HG03469 (cell line): Measurements from ENCODE around the gene ADGRV1.
"Not testable (repeated sequence)": the region's sequence is repeated elsewhere in the genome, so short reads cannot be mapped to it uniquely, and the experiment has no call there.

Experiments
- ATAC-seq: cut with Tn5 transposase; IDR thresholded peaks from one replicate; pipeline ENCODE4 v1.9.1; 2021; ENCODE audit warnings: mild to moderate bottlenecking, moderate library complexity, moderate number of reproducible peaks; ENCODE audit not compliant: unreplicated experiment

The ADGRV1 gene

DNA sequence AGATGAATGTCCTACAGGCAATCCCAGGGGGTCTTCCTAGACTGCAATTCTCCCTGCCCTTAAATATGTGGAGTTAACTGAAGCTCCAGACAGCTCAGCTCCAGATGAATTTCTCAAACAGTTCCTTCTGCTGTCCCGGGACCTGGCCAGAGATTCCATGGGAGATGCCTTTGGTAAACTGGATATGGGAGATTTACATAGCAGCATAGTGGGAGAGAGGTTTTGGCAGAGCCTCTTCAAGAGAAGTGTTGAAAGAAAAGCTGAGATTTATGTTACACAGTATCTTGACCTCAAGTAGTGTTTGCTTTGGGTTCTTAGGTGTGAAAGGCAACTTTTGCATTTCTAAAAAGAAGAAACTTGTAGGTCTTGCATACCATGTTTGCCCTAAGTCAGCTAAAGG is 459.6 kb downstream of the ADGRV1 start:
- no peak for ATAC-seq

DNA sequence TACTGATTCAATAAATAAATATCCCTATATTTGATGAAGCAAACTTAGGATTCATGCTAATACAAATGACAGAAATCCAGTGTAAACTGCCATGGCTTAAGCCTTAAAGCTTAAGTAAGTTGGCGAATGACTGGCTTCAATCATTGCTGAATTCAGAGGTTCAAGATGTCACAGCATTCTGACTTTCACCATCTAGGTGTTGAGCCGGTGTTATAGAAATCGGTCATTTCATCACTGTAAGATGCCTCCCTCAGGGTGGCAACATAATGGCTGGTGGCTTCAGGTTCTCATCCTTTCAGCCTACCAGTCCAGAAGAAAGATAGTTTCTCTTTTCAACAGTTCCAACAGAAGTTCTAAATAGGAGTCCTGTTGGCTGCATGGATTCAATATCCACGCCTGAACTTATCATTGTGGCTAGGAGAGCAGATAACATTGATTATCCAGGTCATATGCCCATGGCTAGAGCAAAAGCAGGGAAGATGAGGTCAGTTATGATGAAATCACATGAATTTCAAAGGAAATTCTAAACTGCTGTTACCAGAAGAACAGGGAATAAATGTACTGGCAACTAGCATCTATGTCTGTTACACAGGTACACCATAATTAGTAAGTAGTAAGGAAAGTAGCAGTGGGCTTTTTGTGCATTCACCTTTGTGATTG is 460.2 kb downstream of the ADGRV1 start:
- ATAC-seq = no peak

DNA sequence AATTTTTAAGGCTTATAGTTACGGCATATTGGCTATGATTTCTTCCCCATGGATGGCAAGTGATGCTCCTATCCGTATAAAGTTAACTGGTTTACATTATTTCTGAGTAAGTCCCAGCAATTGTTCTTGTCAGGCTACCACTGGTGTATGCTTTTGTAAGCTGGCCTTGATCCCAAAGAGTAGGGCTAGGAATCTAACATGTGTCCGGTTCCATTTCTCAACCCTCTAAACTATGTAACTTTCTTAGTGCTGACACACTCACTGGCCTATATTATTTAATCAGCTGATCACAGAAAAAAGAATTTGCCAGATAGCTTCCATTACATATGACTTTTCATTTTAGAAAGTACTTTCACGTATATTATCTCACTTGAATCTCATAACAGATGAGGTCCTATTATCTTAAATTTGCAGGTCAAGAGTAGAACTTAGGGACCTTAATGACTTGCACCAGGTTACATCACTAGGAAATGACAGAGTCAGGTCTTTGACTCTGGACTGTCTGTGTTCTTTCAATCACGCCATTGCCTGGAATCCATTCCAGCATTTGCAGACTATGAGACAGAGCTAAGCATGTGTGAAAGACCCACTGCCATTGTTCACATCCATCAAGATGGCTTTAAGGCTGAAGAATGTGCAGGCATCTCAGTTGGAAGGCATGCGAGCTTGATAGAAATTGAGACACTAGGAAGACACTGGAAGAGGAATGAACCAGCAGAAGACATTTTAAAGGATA is 461.6 kb downstream of the ADGRV1 start:
- no peak for ATAC-seq

DNA sequence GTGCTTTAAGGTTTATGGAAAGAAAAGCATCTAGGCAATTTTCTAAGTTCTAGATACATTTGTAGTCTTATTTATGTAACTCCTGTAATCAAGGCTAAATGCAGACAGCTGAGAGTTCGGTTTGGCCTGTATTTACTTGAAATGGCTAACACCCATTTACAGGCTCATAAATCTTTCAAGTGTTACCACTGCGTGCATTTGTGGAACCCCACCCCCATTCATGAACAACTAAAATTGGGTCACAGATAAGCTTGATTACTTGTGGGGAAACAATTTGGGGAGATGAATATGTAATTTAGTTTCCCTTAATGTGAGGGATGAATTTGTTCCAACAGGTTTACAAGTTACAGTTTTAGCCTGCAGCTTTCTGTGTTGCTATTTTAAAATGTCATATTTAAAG is 463.9 kb downstream of the ADGRV1 start:
- ATAC-seq = no peak

DNA sequence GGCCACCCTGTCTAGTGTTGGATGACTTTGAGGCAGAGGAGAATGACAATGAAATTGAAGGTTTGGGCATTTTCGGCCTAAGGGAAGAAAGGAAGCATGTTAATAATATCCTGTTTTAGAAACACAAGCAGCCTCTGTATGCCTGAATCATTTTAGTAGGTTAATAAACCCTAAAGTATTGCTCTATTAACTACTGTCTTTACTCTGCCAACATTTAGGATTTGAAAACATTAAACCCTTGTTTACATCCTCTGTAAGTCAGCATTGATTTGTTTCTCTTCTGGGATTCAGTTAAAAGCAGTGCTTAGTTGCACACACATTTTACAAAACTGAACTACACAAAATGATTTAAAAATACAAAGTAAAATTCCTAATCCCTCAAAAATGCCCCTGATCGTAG is 465.6 kb downstream of the ADGRV1 start:
- ATAC-seq = no peak

DNA sequence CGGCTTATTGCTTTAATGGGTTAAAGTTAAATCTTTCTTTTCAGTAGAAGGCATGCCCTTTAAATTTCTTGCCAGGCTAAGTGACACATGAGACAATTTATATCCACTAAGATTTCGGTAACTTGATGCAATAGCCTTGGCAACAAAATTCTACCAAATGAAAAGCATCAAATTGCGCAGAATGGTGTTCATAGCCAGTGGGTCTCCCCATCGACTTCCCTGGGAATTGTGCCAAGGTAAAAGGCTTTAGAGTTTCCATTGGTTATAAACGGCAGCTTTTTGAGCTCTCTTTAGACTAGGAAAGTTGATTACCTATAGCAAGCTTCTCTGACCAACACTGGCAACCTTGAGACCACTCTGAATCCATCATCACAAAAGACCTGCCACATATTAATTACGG is 466.1 kb downstream of the ADGRV1 start:
- ATAC-seq = no peak

DNA sequence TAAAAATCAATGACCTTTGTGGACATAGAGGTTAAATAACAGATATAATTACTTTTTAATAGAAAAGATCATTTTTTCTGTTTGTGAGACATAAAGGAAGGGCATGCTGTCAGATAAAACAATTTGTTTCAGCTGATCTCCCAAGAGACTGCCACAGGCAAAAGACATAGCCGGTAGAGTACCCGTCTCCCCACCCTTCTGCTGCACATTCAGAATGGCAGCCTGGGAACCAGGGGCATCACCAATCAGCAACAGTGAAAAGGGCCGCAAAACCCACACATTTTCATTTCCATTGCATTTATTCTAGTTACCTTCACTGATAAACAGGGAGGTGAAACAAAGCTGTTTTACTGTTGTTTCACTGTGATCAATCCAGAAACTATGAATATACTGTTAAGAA is 466.9 kb downstream of the ADGRV1 start:
- ATAC-seq = no peak

DNA sequence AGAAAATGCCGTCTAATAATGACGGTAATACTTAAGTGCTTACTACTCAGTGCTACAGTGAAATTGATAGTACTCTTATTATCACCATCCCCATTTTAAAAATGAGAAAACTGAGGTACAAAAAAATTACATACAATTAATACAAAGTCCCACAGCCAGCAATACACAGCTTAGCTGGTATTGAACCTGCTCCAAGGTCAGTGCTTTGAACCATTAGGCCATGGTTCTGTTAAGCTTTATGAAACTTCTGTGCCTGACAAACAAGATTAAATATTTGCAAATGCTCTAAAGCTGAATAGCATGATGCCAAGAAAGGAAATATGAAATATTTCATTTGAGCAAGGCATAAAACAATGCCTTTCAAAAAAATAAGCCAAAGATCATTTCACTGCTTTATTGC is 467.4 kb downstream of the ADGRV1 start:
- ATAC-seq = no peak

DNA sequence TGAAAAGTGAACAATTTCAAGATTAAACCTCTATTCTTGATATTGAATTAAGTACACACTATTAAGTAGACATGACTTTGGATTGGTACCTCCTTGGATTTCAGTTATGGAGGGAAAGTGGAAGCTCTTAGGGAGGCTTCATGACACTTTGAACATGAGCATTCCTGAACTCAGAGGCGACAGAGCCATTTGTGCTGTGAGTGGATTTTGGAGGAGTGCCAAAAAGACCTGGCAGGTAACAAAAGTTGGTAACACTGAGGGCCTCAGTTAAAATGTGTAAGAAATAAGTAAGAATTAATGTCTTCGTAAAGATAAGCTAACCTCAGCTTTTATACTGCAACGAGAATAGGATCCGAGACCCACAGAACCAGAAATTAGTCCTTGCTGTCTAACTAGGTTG is 467.9 kb downstream of the ADGRV1 start:
- no peak for ATAC-seq

DNA sequence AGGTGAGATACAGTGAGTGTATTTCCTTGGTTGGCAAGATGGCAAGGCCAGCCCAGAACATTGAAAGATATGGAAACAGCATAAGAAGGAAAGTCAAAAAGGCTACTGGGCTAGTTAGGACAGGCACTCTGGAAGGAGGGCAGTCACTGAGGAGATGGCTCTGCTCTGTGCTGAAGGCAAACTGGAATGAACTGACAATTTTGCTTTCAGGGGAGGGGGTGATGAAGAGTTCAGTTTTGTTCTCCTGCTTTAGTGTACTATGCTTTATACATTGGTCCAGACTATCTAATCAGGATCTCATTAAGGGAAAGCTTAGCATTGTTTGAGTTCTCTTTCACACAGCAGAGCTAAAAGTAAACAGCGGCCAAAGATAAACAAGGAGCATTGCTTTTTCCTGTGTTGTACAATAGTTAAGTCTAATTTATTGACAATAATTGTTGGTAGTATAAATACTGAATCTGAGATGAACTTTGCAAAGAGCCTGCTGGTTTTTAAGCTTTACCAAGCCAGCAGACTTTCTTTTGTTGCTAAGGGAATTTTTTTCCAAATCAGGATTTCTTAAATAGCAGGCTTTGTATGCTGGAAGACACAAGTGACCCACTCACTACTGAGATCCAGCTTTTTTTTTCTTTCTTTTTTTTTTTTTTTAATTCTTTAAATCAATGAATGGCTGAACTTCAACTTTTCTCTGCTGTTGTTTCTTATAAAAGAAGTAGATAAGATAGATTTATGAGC is 469.0 kb downstream of the ADGRV1 start:
- ATAC-seq = no peak

DNA sequence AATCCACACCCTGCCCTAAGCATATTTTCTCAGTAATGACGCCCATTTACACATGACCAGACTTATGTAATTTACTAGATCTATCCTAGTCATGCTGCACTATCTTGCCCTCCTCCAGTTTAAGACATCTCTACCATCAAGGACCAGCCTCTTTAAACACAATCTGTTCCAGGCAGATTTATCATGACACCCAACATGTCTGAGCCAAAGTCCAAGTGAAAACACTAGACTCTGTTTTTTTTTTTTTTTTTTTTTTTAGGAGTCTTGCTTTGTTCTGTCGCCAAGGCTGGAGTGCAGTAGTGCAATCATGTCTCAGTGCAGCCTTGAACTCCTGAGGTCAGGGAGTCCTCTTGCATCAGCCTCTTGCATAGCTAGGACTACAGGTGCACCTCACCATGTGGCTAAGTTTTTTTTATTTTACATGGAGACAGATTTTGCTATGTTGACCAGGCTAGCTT is 469.9 kb downstream of the ADGRV1 start:
- ATAC-seq = no peak

DNA sequence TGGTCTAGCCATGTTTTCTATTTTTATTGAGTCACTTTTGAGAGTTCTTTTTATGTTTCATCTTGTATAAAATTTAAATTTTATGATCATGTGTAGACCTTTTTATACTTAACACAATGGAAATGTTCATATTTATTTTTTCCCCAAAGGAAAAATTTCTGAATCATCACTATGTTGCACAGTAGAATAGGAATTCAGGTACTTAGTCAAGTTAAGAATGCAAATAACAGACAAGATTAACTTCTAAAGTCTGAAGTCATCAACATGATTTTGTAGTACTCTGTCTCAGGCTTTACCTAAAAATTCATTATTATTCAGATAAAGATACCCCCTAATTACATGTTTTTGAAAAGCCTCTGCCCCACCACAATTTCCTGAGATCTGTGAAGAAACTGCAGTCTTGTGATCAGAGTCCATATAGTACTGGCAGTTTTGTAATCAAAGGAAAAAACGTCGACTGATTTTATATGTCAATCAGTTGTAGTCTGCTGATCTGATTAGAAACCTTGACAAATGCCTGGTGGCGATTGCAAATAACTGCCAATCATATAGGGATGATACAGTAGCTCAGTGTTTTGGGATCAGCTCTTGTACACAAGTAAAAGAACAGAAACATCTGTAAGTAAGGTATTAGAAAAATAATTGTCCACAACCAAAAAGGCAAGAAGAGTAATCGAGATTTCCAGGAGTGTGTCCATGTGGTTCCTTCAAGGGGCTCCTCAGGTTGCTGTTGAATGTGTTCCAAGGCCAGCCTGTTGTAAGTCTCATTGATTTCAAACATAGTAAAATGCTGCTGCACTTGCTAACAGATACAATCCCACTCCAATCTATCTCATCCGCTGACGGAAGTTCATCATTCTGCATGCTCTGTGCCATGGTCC is 472.2 kb downstream of the ADGRV1 start:
- no peak for ATAC-seq

DNA sequence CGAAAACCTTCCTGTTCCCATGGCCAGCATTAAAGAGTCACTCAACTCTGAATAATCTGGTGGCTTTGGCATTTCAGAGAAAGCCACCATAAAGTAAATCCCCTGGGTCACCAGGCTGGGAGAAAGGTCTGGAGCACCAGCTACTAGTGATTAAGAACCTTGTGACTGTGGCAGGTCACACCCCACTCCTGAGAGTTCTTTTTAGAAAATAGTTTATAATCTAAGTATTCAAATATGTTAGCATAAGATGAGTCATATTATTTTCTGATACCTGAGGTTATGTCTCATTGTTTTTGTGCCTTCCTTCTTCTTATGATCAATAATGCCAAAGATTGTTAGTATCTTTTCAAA is 472.8 kb downstream of the ADGRV1 start:
- ATAC-seq = no peak

DNA sequence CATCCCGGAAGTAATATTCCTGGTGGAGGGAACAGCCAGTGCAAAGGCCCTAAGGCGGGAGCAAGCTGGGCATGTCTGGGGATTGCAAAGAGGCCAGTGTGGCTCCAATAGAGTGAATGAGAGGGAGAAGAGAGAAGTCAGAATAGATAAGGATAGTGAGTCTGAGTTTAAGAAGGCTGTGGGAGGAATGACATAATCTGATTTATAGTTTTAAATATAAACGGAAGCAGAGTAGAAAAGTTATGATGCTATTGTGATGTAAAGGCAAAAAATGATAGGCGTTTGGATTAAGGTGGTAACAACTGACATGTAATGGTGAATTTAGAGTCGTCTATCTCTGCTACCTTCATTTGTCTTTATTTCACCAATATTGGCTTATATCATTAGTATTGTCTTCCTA is 473.5 kb downstream of the ADGRV1 start:
- ATAC-seq = no peak

DNA sequence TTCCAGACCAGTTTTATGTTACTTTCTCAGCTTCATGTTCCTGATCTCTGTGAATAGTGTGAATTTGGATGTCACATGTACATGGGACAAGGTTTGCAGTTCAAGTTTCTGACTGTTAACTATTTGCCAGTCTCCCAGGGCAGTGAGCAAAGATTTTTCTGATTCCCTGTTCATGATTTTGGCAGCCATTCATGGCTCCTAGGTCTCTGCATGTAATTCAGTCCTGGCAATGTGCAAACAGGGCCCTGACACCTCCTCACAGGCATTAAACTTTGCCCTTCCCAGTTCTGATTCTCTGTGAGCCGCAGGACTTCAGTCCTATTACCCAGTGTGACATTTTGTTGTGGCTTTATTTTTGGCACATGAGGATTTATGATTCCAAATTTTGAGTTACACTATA is 474.8 kb downstream of the ADGRV1 start:
- ATAC-seq = no peak

DNA sequence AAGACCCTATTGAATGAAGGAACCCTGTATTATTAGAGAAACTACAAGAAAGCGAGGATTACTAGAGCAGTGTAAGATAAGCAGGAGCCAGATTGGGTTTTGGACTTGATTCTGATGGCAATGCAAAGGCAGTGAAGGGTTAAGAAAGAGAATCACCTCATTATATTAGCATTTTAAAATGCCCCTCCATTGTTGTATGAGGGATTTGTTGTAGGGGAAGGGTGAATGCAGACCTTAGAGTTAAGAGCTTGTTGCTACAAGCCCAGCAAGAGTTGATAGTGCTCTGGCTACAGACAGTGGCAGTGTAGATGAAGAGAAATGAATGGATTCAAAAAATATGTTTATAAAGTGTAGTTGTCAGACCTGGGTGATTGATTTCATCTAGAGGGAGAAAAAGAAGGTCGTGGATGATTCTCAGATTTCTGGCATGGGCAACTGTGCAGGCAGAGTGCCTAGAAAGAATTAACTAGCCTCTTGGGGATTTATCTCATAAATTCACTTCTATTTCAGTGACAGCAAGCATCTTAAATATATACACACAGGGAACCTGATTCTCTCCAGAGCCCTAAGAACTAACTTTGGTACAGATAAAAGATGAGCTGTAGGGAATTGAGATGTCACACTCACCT is 479.7 kb downstream of the ADGRV1 start:
- no peak for ATAC-seq

DNA sequence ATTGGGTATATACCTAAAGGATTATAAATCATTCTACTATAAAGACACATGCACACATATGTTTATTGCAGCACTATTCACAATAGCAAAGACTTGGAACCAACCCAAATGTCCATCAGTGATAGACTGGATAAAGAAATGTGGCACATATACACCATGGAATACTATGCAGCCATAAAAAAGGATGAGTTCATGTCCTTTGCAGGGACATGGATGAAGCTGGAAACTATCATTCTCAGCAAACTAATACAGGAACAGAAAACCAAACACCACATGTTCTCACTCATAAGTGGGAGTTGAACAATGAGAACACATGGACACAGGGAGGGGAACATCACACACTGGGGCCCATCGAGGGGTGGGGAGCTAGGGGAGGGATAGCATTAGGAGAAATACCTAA is 482.5 kb downstream of the ADGRV1 start:
- not testable (repeated sequence) for ATAC-seq

DNA sequence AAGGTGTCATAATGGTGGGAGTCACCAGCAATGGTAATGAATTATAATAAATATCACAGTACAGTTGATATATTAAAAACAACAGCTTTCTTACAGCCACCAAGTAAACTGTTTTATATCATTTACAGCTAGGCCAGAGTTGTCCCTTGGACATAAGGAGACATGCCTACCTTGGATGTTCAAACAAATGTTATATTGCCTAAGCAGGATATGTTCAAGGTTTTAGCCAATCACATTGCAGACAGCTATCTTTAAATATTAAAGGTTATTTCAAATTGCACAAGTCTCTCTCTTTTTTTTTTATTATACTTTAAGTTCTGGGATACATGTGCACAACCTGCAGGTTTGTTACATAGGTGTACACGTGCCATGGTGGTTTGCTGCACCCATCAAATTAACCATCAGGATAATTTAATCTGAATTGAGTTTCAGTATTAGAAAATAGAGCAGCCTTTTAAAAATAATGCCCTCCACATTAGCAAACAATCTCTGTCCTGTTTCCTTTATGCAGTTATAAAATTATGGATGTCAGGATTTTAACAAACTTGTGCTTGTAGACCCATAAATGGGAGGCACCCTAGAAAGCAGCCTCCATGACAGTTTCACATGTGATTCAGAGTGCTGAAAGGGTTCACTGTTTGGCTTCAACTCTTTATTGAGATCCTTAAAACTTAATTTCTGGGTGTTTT is 483.8 kb downstream of the ADGRV1 start:
- ATAC-seq = no peak

DNA sequence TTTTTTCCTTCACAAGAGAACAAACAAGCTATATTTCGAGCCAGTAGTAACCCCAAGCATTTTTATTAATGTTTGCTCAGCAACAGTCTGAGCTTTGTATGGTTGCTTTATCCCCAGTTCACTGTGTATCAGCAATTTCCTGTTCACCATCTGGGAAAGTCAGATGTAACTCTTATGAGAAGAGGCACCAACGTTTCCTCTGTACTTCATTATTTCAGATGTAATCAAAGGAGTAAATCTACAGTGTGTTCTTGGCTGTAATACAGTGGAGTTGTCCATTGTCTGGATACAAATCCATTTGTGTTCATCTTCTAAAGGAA is 484.3 kb downstream of the ADGRV1 start:
- ATAC-seq = no peak

DNA sequence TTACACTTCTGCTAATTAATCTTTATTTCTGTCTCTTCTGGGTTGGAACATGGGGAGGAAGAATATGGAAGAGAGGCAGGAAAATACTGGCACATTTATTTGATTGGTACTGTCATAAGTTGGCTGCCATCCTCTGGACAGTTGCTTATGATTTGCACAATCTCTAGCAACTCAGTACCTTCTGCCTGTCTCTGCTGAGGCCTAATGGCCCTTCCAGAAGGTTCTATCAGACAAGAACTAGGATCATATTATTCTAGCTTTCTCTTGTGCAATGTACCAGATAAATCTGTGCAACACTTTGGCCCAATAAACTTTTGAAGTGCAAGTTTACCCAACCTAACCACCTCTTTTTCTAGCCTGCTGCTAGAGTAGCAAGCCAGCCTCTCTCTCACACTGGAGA is 489.5 kb downstream of the ADGRV1 start:
- no peak for ATAC-seq
